Fibroblast of pulmonary artery (primary cell): ENCODE measurements around the gene SEC23A.
"Not testable (repeated sequence)": the region's sequence is repeated elsewhere in the genome, so short reads cannot be mapped to it uniquely, and the experiment has no call there.

ENCODE experiments used
- DNase-seq: peaks from one replicate; pipeline ENCODE4 v3.0.0-alpha.2; 2010; ENCODE audit warnings: low read depth
- H3K4me3 ChIP-seq: replicated peaks from 2 replicates; pipeline ENCODE4 v1.5.1; 2011; ENCODE audit warnings: low read depth, mild to moderate bottlenecking, control low read depth, low read length, moderate library complexity
- TF ChIP-seq, protein P1 (sequence below): IDR thresholded peaks from 2 replicates; pipeline ENCODE4 v1.5.1; 2011; ENCODE audit warnings: mild to moderate bottlenecking, control low read depth, low read length, inconsistent platforms; ENCODE audit errors: missing control alignments

The SEC23A gene

DNA sequence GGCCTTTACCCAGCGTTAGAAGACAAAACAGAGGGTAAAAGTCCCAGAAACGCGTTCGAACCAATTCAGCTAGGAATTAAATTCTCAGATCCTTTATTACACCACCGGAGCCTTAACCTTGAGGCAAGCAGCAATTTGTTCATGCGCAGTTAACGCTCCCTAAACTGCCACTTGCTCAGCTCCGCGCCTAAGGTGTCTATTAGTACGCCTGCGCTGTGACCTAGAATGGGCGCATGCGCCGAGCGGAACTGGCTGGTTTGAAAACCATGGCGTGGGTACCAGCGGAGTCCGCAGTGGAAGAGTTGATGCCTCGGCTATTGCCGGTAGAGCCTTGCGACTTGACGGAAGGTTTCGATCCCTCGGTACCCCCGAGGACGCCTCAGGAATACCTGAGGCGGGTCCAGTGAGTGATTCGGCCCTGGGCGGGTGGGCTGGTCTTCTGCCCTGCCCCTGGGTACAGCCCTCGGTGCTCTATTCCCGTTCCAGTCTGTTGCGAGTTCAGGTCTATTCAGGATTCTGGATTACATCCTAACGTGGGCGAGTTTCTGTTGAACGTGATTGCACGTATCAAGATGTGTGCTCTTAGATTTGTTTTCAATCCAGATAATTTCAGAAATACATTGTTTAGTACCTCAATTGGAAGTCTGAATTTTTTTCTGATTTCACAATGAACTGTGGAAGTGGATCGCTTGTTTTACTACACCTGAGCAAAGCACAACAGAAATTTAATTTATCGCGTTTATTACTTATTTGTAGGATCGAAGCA lies 11.2 kb upstream of the SEC23A start, which contains the start of gene GEMIN2:
Gene GEMIN2 (plus strand): TSS at position 251 of the 766 bp plus-strand sequence. CDS start 16 bp downstream, at position 267.
- TF ChIP-seq, protein P1, sequence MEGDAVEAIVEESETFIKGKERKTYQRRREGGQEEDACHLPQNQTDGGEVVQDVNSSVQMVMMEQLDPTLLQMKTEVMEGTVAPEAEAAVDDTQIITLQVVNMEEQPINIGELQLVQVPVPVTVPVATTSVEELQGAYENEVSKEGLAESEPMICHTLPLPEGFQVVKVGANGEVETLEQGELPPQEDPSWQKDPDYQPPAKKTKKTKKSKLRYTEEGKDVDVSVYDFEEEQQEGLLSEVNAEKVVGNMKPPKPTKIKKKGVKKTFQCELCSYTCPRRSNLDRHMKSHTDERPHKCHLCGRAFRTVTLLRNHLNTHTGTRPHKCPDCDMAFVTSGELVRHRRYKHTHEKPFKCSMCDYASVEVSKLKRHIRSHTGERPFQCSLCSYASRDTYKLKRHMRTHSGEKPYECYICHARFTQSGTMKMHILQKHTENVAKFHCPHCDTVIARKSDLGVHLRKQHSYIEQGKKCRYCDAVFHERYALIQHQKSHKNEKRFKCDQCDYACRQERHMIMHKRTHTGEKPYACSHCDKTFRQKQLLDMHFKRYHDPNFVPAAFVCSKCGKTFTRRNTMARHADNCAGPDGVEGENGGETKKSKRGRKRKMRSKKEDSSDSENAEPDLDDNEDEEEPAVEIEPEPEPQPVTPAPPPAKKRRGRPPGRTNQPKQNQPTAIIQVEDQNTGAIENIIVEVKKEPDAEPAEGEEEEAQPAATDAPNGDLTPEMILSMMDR: no peak
- H3K4me3 ChIP-seq: peak within 1 kb of the TSS; percentile 74
- peak; percentile 97 for DNase-seq

DNA sequence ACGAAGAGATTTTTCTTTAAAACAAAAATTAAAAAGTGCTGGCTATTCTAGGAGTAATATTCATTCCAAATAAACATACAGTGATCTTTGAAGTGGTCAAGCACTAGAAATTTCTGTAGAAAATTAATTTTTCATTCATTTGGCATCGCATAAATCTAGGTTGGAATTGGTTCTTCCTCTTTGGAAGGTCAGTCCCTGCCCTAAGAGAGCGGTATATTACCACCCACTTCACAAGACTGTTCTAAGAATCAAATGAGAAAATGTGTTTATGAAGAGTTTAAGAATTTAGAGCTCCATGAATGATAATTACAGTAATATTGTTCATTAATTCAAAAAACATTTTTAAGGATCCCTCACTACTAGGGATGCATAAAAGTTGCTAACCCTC lies 10.6 kb upstream of the SEC23A start:
- peak overlapping the region; percentile 74 for H3K4me3 ChIP-seq
- TF ChIP-seq, protein P1: no peak

DNA sequence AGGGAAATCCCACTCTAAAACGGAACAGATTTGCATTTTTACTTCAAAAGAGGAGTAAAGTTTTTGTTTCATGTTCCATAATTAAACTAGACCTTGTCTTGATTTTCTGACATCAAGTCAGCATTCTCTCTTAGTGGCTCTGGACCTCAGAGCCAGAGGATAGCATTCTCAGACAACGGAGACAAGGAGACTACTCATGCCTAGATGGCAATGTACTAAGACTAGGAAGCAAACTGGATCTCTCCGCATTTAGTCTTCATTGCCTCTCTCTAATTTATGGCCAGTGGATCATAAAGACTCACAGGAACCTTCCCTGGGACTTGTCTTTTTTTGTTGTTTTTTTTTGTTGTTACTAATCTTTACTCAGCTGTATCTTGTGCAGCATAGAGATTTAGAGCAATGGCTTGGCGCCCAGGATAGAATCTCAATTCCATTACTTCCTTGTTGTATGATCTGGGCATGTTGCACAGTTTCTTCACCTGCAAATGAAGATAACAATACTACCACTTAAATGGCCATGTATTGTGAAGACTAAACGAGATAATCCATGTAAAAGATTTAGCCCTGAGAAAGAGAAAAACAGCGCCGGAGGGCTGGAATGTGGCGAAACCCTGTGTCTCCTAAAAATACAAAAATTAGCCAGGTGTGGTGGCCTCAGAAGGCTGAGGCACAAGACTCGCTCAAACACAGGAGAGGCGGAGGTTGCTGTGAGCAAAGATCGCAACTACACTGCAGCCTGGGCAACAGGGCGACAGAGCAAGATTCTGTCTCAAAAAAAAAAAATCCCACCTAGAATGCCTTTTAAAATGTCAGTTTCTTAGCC lies 7.1 kb upstream of the SEC23A start:
- DNase-seq: no peak
- H3K4me3 ChIP-seq: no peak overlapping the region
- TF ChIP-seq, protein P1: no peak

More for the DNA sequence above, 10.6 kb upstream of the SEC23A start:
- DNase-seq: no peak

DNA sequence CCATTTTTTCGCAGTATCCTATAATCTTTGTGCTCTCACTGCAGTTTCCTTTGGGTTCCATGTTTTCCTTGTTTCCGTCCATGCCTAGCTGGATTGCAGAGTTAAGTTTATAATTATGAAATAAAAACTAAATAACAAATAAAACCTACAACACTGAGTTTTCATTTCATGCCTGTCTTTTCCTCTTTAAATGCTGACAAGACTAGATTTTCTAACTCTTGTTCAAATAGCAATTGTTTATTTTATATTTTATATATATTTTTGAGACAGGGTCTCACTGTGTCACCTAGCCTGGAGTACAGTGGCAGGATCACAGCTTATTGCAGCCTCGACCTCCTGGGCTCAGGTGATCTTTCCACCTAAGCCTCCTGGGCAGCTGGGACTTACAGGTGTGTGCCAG lies 5.8 kb upstream of the SEC23A start:
- TF ChIP-seq, protein P1: no peak
- no peak for DNase-seq
- no peak overlapping the region for H3K4me3 ChIP-seq

DNA sequence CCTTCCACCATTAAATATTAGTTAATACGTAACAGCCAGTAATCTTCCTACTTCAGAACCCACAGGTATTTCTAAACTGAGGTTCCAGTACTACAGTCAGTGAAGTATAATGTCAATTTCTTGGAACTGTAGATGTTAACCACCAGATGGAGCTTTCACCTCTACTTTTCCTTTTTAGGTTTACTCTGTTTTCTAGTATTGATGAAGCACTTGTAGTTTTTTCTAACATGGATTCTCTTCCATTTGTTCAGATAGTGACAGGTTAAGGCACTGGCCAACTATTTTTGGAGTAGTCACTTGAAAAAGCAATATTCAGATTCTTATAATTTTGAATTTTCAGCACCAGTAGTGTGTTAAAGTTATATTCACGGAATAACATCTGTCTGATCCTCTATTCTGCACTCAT lies 4.6 kb upstream of the SEC23A start:
- peak; percentile 71 for DNase-seq
- TF ChIP-seq, protein P1: peak; percentile 60
- no peak overlapping the region for H3K4me3 ChIP-seq

DNA sequence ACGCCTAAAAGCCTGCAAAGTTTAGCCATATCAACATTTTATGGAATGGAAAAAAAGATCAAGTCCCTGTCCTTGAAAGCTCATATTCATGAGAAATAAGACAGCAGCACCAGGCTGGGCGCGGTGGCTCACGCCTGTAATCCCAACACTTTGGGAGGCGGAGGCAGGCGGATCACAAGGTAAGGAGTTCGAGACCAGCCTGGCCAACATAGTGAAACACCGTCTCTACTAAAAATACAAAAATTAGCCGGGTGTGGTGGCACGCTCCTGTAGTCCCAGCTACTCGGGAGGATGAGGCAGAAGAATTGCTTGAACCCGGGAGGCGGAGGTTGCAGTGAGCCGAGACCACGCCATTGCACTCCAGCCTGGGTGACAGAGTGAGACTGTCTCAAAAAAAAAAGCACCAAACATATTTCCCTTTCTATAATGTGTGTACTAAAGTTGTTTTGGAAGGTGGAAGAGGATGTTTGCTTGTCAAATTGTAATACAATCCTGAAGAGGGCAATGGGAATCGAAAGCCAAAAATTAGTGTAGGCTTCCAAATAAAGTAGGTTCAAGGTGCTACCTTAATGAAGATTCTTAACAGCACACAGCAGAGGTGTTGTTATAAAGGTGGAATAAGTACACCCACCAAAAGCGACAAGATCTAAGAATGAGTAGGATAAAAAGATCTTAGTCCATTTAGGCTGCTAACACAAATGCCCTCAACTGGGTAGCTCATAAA lies 1.2 kb upstream of the SEC23A start:
- peak overlapping the region; percentile 88 for H3K4me3 ChIP-seq
- not testable (repeated sequence) for DNase-seq
